ENCODE data around the gene ST3GAL2.

- no peak for TF ChIP-seq CTCF (IDR thresholded peaks at IDR 0.05)
- TF ChIP-seq EP300 (IDR thresholded peaks at IDR 0.05): no peak
- TF ChIP-seq POLR2AphosphoS5 (IDR thresholded peaks at IDR 0.05): no peak
Measured at GRCh38 chr16:70460737-70461261, 21.9 kb upstream of the ST3GAL2 start.
